Measurements from ENCODE around the gene DPYD. TPM values are rescaled to one million over a fixed set of nuclear protein-coding genes. Genes with fewer than 3 reads are reported as not detected.

The DPYD gene
- total RNA-seq, 2 donors from 2014 or later: 40.3 to 50.3 TPM

DNA sequence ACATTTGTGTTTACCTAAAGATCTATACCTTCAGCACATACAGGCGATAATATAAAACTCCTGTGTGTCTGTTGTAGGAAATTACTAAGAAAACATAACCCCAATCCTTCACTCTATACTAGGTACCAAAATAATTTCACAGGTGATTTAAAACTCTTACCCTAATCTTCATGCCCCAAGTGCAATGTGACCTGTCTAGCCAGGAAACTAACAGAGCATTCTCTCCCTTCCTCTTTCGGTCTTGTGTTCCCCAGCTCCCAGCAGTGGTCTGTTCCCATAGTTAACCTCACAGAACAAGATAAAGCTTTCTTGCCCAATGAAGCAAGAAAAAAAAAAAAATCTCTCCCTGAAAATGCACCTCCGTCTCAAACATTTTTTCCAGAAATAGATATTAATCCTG, 493.5 kb downstream of the DPYD start:
- intact Hi-C loops (cut with DNase I): loop anchor here in 1 of 2 donors (5.0 kb wide), 1 partner anchor 980 kb away; no protein-coding TSS in a partner anchor

DNA sequence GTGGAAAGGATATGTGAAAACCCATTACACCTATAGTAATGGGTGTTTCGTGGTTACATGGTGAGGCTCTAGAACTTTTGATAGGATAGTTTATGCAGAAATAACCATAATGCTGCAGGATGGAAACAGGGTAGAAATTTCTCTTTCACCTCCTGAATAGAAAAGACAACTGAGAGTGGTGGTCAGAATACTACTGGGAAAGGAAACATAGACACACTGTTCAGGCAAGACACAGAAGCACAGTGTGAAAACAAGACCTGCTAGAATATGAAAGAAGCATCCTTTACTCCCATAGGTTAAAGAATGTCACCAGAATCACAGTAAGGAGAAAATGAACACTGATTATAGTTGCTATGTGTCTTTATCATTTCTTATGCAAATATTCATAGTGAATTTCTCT, 496.6 kb downstream of the DPYD start:
- intact Hi-C loops (cut with DNase I): no loop called here
- no peak for DNase-seq (ENCODE audit: low spot score)

More for the DNA sequence above, 493.5 kb downstream of the DPYD start:
- no peak for DNase-seq (ENCODE audit: low spot score)

DNA sequence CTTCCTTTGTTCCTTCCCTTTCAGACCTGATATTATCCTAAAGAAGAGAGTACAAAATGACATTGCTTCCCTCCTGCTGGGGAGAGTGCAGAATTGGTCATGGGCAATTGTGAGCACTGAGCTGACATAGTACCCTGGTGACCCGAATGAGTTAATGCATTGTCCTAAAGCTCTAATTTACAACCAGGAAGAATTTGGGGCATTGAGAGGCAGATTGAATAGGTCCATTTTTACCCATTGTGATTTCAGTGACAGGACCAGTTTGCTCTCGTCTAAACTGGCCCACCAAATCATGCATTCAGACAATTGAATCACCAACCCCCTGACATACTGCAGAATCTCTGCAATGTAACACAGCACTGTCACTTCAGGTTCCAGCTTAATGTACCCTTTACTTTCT, 497.4 kb downstream of the DPYD start:
- intact Hi-C loops (cut with DNase I): no loop called here
- no peak for DNase-seq (ENCODE audit: low spot score)

DNA sequence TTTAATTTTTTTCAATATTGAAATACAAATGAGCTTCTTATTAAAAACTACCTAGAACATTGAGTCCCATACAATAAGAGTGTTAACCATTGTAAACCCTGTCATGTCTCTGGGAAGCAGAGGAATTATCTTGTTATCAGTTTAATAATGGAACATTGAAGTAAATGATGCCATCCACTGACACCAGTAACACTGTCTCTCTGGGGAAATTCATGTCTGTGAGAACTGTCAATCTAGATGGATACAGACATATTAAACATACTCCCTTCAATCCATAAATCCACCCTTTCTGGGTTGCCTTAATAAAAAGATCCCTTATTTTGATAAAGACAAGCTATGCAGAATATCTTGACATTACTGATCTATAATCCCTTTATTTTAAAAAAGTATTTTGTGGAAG, 503.2 kb downstream of the DPYD start:
- no peak for DNase-seq (ENCODE audit: low spot score)
- intact Hi-C loops (cut with DNase I): no loop called here

DNA sequence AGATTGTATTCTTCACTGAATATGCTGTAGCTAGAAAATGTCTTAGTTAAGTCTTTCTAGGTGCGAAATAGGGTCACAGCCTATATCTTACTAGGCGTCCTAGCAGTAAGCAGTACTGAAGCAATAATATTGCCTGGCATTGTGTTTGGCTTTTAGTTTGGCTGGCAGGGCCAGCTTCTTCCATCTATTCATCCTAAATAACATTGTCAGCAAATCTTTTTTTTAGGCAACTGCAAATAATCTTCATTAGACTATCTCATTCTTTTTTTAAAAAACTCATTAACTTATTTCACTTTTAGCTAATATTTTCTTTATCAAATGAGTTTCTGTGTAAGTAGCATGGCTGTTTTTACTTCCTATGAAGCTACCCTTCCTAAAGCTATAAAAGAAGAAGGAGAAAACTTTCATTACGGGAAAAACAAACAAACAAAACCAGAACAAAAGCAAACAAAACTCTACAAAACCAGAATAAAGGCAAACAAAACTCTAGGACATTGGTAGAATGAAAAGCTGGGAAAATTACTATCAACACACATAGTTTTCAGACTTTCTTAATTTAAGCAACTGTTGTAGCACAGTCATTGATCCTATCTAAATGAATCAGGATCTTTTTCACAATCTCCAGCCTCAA, 506.0 kb downstream of the DPYD start:
- DNase-seq (ENCODE audit: low spot score): no peak
- intact Hi-C loops (cut with DNase I): no loop called here

DNA sequence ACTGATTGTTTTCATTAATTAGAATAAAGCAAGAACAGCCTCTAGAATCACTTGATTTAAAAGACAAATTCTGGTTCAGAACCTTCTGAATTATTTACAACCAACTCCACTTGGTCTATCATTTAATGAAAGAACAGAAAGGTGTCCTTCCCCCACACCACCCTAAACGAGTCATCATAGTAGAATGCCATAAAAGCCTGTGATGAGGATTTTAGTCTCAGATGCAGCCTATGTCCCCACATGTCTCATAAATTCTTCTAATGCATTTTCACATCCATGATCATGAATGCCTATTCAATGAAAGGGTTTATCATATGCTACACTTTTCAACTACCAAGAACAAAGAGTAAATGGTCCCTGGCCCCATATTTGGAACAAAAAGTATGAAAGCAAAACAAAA, 508.1 kb downstream of the DPYD start:
- intact Hi-C loops (cut with DNase I): no loop called here
- no peak for DNase-seq (ENCODE audit: low spot score)

DNA sequence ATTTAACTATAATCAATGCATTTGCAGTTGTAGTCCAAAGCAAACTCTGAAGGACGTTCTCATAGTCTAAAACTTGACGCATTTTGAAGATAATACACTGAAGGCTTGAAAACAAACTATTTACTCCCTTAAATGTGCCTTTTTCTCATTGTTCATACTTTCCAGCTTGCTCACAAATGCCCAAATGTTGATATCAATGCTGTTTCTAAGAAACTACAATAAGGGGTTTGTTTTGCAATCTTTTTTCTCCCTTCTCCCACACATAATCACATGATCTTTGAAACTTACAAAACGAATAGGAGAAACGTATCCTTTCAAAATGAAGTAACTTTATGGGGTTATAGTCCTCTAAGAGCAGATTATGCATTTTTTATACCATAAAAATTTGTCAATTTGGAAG, 508.7 kb downstream of the DPYD start:
- no peak for DNase-seq (ENCODE audit: low spot score)
- intact Hi-C loops (cut with DNase I): no loop called here

DNA sequence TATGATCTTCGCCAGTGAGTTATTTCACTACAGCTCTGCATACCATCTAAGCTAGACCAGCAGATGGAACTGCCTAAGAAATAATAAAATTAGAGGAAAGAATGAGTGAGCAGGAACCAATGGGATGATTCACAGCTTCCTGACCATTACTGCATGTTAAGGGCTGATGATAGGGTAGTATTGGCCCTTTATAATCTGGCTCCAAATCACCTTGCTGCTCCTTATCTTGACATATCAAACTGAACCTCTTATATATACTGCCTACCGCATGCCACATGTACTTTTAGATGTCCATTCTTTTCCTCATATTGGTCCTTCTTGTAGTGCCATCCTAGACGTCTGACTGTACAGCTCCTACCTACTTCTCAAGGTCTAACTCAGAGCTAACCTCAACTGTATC, 524.4 kb downstream of the DPYD start:
- intact Hi-C loops (cut with DNase I): no loop called here
- no peak for DNase-seq (ENCODE audit: low spot score)

DNA sequence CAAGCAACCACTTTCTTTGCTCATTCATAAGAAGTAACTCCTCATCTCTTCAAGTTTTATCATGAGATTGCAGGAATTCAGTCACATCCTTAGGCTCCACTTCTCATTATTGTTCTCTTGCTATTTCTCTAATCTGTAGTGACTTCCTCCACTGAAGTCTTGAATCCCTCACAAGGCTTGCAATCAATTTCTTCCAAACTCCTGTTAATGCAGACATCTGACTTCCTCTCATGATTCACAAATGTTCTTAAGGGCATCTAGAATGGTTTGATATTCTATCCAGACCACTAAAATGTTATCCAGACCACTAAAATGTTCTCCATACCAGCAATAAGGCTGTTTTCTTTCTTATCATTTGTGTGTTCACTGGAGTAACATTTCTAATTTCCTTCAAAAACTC, 528.1 kb downstream of the DPYD start:
- intact Hi-C loops (cut with DNase I): no loop called here
- no peak for DNase-seq (ENCODE audit: low spot score)

DNA sequence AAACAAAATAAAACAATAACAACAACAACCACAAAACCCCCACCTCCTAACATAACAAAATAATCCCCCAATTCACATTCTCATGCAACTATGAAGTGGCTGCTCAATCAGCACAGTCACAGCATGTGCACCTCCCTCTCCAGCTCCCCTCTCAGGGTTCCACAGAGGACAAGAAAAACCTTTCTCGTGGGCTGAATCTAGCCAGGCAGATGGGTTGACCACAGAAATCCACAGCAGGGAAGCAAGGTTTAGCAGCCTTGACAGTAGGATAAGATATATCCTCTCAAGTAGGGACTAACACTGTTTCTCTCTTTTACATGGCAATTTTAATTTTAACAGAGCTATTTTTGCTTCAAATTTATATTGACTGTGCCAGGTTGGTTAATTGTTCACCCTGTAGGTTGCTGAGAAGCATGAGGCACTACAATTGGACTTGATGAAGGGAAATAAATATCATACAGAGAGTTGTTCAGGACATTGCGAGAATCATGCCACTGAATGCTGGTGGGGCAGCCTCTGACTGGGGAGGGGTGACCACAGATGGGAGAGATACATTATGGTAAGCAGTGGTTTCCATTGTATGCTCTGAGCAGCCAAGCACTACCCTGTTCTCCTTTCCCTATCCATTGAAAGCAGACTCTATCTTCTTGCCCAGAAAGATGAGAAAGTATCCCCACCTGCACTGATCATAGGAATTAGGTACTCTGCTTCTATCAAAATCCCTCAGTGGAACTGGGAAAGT, 535.1 kb downstream of the DPYD start:
- intact Hi-C loops (cut with DNase I): no loop called here
- no peak for DNase-seq (ENCODE audit: low spot score)

DNA sequence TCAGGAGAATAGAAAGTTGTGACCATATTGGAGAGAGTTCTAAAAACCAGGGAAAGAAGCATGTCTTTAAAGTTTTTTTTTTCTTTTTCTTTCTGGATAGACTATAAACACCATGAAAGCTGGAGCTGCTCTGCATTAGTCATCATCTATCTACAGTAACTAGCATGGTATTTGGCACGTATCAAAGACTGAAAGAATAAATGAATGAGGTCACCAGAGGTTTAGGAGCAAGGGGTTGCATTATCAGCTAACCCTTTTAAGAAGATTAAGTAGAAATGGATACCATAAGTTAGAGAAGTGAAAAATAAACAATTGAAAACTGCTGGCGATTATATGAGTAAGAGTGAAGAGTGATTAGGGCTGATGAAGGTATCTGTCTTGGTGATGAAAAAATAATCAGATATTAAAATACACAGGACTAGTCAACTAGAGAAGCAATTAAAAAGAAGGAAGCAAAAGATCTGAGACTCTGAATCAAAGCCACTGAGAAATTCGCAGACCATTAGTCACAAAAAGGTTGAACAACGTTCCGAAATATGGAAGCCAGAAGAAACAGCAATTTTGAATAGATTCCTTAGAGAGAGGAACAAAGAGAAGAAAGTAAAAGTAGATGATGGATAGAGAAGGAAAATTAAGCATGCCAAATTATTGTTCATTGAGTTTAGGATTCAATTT, 536.4 kb downstream of the DPYD start:
- no peak for DNase-seq (ENCODE audit: low spot score)
- intact Hi-C loops (cut with DNase I): no loop called here

DNA sequence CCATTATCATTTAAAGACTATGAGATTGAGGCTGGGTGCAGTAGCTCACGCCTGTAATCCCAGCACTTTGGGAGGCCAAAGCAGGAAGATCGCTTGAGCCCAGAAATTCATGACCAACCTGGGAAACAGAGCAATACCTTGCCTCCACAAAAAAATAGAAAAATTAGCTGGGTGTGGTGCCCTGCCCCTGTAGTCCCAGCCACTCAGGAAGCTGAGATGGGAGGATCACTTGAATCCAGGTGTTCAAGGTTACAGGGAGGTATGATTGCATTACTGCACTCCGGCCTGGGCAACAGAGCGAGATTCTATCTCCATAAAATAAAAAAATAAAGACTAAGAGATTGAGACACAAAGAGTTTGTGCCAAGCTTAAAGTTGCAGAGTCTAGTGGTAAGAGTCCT, 537.0 kb downstream of the DPYD start:
- intact Hi-C loops (cut with DNase I): no loop called here
- no peak for DNase-seq (ENCODE audit: low spot score)

DNA sequence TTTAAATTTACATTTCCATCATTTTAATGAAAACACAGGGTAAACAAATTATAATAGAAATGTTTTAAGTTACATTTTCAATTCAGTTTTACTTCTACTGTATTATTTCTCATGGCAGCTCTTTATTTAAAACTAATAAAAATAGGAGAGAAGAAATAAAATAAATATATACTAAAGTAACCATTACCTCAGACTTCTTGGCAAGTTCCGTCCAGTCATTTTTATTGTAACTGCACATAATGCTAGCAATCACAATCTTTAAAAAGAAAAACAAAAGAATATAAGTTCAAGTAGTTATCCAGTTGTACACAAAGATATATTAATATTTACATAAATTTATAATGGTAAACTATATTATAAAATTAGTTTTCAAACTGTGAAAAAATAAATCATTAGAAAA, 538.6 kb downstream of the DPYD start:
- intact Hi-C loops (cut with DNase I): no loop called here
- no peak for DNase-seq (ENCODE audit: low spot score)

DNA sequence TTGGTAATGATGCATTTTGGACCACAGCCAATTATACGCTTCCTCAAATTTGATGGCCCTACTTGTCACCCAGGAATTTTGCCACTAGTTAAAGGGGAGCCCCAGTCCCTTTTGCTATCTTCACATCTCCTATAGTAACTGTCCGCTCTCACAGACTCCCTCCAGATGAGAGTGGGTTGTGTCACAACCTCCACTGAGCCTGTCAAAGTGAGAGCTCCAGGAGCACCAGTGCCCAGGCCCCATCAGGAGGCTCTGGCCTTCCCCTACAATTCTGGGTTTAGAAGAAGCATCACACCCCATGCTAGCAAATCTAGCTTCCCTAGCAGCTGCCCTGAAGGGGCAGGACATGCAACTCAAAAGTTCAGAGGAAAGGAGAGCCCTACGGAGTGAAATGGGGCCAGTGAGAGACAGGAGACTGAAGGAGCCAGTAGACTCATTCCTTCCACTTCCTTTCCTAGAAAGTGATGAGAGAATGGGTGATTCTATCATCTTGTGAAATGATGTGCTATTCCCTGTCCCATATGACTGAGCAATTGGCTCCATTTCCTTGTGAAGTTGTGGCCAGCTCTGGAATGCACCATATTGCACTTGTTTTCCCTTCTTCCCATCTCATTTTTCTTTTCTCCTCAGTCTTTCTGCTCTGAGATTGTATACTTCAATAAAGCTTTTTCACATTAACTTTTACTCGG, 541.3 kb downstream of the DPYD start:
- intact Hi-C loops (cut with DNase I): no loop called here
- no peak for DNase-seq (ENCODE audit: low spot score)

DNA sequence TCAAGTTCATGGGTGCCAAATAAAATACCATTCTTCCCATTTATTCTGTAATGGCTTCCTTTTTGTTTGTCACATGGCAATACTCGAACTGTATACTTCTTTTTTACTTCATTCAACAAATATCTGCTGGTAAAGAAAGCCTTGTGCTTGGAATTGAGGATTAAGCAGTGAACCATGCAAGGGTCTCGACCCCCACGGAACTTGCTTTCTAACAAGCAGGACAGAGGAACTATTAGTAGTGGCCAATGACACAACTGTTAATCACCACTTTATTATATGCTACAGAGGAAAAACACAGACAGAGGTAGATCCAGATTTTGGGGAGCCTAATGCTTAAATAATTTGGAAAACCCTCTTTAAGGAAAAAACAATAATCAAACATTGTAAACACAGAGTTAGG, 542.2 kb downstream of the DPYD start:
- DNase-seq (ENCODE audit: low spot score): no peak
- intact Hi-C loops (cut with DNase I): no loop called here

DNA sequence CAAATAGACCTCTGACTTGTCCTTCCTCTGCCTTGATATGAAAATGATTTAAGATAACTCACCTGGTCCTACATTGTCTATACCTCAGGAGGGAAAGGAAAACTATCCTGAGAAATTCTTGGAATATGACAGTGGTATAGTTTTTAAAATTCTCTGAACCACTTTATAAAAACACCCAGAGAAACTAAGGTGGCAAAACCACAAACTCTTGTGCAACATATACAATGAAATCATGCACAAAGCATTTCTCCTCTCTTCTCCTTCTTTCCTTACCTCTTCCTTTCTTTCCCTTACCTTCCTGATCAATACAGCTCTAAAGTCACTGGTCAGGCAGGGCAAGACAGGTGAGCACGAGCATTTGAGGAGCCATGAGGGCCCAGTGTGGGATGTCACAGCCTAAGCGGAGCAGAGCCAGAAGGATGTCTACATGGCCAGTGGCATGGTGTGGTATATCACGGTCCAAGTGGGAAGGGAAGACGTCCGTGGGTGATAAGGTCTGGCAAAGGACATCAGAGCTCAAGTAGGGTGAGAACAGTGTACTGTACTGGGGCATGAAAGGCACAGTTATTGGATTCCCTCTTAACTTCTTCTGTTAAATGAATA, 543.3 kb downstream of the DPYD start:
- intact Hi-C loops (cut with DNase I): no loop called here
- no peak for DNase-seq (ENCODE audit: low spot score)

DNA sequence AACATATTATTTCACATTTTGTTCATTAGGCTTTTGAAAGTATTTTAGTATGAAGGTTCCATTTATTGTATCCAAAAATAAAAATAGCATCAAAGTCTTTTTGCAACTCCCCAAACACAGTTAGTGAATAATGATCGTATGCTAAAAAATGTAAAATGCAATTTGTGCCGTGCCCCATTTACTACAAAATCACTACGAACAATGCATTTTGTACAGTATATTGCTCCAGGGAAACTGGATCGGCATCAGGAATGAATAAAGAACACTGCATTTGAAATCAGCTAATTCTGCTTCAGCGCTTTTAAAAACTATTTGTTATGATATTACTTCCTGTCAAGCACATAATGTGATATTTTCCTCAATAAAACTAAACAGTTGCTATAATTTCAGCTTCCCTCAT, 547.8 kb downstream of the DPYD start:
- DNase-seq (ENCODE audit: low spot score): no peak
- intact Hi-C loops (cut with DNase I): no loop called here

DNA sequence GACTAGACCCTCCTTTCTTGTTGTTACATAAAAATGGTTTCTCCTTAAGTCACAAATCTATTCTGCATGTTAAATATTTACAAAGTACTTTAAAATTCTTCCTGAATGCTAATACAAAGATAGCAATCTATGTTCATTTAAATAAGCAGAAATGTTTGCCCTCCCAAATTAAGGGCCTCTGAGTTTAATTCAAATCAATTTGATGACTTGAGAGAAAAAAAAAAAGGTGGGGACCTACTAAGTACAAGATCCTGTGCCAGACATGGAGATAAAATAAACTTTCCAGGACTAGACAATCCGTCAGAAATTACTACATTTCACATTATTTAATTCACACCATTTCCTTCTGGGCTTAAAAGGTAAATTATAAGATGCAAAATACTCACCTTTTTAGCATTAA, 548.3 kb downstream of the DPYD start:
- DNase-seq (ENCODE audit: low spot score): no peak
- intact Hi-C loops (cut with DNase I): no loop called here

DNA sequence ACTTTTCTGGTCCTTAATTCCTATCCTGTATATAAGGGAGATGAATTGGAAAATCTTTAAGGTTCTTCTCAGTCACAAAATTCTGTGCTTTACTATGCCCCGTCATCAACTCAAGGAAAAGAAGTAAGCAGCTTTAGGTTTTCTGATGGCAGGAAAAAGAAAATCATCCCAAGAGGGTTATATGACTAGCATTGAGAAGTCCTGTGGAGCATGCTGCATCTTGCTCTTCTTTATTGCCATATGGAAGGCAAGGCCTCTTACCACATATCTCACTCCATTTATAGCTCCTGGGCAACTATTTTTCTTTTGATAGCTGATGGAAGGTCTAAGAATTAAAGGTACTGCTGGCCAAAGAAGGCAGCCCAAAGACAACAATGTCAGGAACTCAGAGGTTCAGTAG, 552.5 kb downstream of the DPYD start:
- intact Hi-C loops (cut with DNase I): no loop called here
- no peak for DNase-seq (ENCODE audit: low spot score)

DNA sequence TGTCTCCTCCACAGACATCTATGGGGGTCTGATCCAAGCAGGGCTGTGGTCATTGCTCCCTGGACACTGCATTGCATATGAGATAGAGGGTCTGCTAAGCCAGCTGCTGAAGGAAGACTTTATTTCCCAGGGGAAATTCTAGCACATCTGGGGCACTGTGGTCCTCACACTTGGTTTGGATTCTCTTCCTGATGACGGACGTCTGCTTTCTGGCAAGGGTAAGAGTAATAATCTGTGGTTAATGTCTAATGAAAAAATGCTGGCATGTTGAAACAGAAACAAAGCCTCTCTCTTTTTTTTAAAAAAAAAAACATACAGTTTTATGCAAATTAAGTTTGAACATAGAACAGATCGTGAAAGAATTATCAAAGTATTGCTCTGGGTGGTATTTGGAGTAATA, 553.9 kb downstream of the DPYD start:
- intact Hi-C loops (cut with DNase I): no loop called here
- DNase-seq (ENCODE audit: low spot score): no peak

All from posterior vena cava (tissue), 2 donors.